GM10847 (cell line): ENCODE data around the gene THRAP3.

Experiments
- POLR2A ChIP-seq: IDR thresholded peaks from 2 replicates; pipeline ENCODE4 v1.6.1; 2011; ENCODE audit not compliant: insufficient read length; ENCODE audit errors: extremely low read depth

Gene THRAP3

DNA sequence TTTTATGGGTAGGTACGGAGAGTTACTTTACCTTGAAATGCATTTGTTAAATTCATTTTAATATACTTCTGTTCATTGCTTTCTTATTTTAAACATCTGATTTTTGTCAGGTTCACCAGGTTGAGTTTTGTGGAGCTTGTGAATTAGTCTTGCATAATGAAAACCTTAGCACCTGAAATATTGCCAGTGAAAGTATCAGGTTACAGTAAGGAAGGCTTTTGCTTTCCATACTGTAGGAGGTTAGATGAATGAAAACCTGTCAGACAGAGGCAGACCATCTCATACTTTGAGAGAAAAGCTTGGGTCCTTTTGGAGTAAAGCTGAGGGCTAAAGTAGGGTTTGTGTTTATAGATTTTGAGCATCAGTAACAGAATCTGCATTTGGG lies 34.7 kb downstream of the THRAP3 start:
- no peak for TF ChIP-seq POLR2A

DNA sequence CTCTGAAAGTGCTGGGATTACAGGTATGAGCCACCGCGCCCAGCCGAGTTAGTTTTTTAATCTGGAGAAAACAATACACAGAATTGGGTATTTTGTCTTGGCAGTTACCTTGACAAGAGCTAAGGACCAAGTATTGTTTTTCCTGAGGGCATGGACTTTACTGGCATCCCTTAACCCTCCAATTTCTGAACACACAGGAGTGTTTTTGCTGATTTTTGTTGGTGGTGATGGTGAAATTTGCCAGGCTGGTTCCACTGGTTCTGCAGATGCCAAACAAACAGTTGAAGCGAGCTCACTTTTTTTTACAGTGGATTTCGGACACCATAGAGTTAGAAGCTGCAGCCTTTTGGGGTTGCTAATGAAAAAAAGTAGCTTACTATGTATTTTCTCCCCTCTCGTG lies 44.7 kb downstream of the THRAP3 start:
- no peak for TF ChIP-seq POLR2A

DNA sequence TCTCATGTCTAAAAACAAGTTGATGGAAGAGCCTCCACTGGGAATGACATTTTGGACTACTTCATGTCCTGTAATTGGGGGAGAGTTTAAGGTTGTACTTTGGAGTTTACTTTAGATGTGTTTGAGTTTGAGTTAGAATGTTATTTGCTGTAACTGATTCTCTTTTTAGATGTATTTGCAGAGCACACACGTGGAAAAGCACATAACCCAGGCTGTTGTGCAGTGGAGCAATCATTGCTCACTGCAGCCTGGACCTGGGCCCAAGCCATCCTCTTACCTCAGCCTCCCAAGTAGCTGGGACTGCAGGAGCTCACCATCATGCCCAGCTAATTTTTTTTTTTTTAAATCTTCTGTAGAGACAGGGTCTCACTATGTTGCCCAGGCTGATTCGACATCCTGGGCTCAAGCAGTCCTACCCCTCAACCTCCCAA lies 45.2 kb downstream of the THRAP3 start:
- TF ChIP-seq POLR2A: no peak

DNA sequence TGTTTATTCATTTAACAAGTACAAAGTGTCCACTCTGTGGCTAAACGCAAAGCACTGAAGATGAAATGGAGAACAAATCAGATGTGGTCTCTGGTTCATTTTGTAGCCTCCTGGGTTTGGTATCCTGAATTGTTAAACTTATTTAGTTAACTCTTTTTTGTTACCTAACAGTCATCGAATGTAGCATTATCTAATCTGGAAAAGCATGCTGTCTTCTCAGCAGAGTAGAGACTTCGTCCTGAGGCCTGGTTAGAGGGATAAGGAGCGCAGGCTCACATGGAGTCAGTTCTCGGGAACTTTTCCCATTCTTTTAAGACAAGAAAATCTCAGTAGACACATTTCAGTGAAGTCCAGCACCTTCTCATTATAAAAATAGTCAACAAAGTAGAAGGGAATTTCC lies 48.8 kb downstream of the THRAP3 start:
- no peak for TF ChIP-seq POLR2A

DNA sequence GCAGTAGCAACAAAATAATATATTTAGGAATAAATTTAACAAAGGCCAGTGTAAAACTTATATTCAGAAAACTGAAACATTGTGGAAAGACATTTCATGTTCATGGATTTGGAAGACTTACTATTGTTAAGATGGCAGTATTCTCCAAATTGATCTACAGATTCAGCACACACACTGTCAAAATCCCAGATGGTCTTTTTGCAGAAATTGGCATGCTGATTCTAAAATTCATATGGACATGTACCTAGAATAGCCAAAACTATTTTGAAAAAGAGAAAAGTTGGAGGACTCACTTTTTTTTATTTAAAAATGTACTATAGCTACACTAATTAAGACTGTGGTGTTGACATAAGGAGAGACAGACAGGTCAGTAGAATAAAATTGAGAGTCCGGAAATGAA lies 50.0 kb downstream of the THRAP3 start:
- TF ChIP-seq POLR2A: no peak

DNA sequence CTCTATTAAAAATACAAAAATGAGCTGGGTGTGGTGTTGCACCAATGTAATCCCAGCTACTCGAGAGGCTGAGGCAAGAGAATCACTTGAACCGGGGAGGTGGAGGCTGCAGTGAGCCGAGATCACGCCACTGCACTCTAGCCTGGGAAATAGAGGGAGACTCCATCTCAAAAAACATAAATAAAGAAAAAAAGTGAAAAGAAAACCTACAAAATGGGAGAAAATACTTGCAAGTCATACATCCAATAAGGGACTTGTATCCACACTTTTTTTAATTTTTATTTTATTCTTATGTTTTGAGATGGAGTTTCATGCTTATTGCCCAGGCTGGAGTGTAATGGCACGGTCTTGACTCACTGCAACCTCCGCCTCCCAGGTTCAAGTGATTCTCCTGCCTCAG lies 52.4 kb downstream of the THRAP3 start:
- no peak for TF ChIP-seq POLR2A

DNA sequence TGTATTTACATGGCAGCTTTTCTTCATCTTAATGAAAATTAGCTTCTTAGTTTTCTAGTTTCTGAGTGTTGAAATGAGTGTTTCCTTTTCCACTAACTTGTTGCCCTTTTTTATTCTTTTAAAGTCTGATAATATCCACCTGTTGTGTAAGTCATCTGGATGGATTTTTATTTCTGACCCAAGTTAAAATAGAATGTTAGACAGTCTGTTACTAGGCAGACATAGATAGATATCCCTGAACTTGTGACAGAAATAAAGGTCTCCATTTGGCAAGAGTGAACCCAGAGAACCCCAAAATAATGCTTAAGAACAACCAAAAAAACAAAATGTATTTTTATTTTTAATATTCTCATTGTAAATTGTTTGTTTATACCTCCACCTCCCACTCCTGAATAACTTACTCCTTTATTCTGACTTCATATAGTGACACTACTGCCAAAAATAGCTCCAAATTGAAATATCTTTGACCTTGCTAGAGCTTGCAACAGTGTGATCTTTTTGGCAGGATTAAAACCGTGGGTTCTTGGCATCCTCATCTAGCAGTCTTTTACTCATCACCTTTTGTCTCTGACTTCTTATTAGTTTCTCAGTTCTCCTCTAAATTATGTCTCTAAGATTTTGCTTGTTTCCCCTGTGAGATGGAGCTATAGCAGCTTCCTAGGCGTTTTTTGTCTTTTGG lies 55.0 kb downstream of the THRAP3 start:
- TF ChIP-seq POLR2A: no peak

DNA sequence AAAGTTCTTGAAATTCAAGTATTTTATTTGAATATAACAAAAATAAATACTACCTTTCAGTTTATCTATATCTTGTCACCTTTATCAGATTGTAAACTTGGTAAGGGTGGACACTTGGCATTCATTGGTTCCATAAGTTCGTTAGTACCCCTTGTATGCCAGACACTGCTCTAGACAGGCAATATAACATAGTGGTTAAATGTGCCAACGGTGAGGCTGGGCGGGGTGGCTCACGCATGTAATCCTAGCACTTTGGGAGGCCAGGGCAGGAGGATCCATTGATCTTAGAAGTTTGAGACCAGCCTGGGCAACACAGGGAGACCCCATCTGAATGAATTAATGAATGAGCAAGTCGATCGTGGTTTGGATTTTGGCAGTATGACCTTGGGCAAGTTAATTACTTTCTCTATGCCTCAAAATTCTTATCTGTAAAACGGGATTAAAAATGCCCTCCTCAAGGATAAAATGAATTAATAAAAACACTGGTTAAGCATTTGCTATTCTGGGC lies 55.6 kb downstream of the THRAP3 start:
- no peak for TF ChIP-seq POLR2A

DNA sequence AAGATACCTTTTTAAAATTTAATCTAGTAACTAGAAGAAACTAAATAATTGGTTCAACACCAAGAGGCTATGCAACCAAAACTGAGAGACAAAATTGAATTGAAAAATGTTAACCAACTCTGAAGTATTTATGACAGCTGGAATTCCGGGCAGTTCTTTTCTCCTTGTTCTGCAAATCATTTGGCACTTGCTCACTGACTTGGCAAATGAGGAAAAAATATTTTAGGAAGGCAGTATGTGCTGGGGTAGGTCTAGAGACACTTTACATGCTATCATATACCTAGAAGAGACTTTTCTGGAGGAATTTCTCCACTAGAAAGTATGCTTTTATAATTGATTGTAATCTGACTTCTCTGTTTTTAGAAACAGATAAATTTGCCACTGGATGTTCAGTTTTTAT lies 59.8 kb downstream of the THRAP3 start:
- TF ChIP-seq POLR2A: no peak

DNA sequence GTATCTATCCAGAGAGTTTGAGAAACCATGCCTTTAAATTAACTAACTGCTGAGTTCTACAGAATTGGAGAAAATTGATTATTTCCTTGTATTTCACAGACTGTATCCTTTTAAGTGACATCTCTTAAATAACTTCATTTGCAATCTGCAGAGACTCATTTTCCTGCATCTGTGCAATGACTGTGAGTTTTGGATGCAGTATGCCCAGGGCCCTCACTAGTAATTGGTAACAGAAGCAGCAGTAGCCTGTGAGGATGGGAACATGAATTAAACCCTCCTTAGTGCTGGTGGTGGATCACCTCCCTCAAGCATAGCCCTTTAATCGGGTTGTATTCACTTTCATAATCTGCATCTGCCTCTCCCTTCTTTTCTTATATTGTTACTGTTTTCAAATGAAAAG lies 60.3 kb downstream of the THRAP3 start:
- TF ChIP-seq POLR2A: no peak

DNA sequence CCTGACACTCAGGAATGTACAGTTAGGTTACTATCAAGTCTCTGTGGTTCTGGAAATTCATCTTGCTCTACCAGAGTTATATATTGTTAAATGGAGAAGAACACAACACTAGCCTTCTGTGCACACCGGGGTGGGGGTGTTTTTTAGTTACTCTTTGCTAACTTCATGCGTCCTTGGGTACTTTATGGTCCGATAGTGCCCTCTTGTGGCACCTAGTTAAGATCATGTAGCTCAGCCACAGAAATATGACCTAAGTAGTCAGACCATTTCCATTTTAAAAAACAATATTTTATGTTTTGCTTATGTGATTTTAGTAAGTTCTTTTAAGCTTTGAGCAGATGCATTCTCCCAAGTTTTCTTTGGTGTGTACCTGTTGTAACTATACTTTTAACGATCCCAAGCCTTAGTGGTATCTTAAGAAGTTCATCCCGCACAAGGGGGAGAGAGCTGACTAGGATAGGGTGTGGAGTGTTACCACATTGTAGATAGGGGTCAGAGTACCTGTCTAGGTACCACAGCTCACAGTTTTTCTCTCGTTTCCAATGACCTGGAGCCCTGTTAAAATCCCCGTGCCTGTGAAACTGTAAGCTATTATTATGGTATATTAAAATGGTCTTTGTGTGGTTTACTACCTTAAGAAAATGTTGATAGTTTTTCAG lies 61.3 kb downstream of the THRAP3 start:
- no peak for TF ChIP-seq POLR2A

DNA sequence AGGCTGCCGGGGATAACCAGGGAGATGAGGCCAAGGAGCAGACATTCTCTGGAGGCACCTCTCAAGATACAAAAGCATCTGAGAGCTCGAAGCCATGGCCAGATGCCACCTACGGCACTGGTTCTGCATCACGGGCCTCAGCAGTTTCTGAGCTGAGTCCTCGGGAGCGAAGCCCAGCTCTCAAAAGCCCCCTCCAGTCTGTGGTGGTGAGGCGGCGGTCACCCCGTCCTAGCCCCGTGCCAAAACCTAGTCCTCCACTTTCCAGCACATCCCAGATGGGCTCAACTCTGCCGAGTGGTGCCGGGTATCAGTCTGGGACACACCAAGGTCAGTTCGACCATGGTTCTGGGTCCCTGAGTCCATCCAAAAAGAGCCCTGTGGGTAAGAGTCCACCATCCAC lies 62.6 kb downstream of the THRAP3 start:
- TF ChIP-seq POLR2A: no peak

DNA sequence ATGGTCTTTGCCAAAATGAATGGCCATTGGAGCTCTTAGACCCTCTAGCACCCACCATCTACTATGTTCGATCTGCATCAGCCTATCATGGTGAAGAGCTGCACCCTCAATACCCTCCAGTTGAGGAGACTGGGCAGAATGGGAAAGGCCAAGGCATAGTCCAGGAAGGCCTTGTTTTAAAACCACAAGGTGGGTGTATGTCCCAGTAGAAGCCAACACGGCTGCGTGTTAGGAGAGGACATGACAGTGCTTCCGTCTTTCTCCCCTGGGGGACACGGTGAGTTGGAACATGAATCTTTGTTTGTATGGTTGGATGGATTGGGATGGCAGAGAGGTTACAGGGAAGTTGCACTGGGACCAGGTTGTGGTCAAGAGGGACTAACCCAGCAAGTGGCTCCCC lies 63.4 kb downstream of the THRAP3 start:
- no peak for TF ChIP-seq POLR2A

DNA sequence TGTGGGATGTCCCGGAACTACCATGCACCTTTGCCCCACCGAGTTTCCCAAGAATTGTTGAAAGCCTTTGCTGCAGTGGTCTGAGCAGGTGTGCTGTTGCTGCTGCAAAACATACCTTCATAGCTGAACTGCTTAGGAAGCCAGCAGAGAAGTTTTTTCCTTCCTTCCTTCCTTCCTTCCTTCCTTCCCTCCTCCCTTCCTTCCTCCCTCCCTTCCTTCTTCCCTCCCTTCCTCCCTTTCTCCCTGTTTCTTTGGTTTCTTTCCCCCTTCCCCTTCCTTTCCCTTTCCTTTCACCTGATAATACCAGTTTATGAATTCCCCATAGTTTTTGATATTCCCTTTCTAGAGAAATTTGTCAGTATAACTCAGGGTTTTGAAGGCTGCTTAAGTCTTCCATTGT lies 71.1 kb downstream of the THRAP3 start:
- no peak for TF ChIP-seq POLR2A

DNA sequence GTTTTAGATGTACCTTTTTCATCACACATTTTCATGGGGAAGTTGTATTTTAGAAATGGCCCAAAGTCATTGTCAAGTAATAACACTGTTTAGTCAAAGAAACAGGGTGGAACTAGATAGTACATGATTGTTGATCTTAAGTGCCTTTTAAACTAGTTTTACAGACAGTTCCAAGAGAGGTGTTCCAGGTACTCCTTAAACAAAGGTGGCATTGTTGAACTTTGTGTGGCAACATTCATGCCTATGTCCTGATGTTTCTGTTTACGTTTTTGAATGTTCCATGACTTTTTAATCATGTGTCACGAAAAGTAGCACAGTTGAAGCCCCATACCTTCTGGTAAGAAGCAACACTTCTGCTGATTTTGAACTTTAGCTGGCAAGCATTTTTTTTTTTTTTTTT lies 72.8 kb downstream of the THRAP3 start:
- TF ChIP-seq POLR2A: no peak

DNA sequence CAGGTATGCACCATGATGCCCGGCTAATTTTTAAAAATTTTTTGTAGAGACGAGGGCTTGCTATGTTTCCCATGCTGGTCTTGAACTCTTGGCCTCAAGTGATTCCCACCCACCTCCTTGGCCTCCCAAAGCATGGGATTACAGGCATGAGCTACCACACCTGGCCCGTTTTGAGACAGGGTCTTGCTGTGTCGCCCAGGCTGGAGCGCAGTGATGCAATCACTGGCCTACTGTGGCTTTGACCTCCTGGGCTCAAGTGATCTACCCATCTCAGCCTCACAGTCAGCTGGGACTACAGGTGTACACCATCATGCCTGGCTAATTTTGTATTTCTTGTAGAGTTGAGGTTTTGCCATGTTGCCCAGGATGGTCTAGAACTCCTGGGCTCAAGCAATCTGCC lies 74.4 kb downstream of the THRAP3 start:
- TF ChIP-seq POLR2A: no peak

DNA sequence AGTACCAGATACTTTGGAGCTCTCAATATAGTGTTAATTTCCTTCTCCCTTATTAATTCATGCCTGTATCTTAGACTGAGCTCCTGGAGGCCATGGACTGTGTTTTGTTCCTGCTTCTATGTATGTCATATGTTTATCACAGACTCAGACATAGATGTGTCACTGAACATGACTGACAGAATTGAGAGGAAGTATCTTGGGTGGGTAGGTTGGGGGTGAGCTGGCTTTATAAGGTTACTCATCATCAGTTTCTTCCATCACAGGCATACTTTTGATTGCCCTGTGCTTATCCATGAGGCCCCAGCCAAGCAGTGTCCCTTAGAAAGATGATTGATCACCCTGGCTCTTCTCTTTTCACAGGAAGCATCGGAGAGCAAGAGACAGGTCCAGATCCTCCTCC lies 76.3 kb downstream of the THRAP3 start:
- no peak for TF ChIP-seq POLR2A
